ENCODE measurements around the gene GRHPR. TPM values are rescaled to one million over a fixed set of nuclear protein-coding genes. Genes with fewer than 3 reads are reported as not detected.

The GRHPR gene
- total RNA-seq, 1 donor from 2014 or later, result 116 TPM

DNA sequence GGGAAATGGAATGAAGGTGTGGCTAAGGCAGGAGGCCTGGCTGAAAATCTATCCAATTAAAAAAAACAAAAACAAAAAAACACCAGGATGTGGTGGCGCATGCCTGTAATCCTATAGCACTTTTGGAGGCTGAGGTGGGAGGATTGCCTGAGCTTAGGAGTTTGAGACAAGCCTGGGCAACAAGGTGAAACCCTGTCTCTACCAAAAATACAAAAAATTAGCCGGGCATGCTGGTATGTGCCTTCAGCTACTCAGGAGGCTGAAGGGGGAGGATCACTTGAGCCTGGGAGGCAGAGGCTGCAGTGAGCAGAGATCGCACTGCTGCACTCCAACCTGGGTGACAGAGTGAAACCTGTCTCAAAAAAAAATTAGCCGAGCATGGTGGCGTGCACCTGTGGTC lies 21.1 kb downstream of the GRHPR start:
- Mint-ChIP-seq H3K27ac (no peak overlapping the region), H3K4me3 (no peak overlapping the region), H3K4me1 (peaks cover 2% of the 10 kb centered on the region), H3K36me3 (peaks cover 25% of the 10 kb centered on the region), H3K27me3 (ENCODE audit: insufficient read depth, low read depth) (no peaks in the 10 kb centered on the region), H3K9me3 (no peaks in the 10 kb centered on the region)
- Histone ChIP-seq H3K4me2 (no peak overlapping the region), H2AFZ (replicated peaks) (no peak overlapping the region), H3K27me3 (no peaks in the 10 kb centered on the region), H3F3A (ENCODE audit: low read depth) (peaks cover 7% of the 10 kb centered on the region), H3K9ac (no peak overlapping the region), H3K4me1 (peaks cover 12% of the 10 kb centered on the region), H4K20me1 (ENCODE audit: low read depth) (peaks cover 67% of the 10 kb centered on the region), H3K4me3 (no peak overlapping the region), H3K79me2 (ENCODE audit: low read depth) (peaks cover 85% of the 10 kb centered on the region), H3K27ac (no peak overlapping the region), H3K9me3 (ENCODE audit: low read depth) (no peaks in the 10 kb centered on the region), H3K36me3 (no peaks in the 10 kb centered on the region)
- DNase-seq (ENCODE audit: low spot score), result no peak
- no peak for TF ChIP-seq EZH2 (IDR thresholded peaks at IDR 0.05)
- no peak for TF ChIP-seq EZH2phosphoT487 (IDR thresholded peaks at IDR 0.05)
- TF ChIP-seq, protein P1, sequence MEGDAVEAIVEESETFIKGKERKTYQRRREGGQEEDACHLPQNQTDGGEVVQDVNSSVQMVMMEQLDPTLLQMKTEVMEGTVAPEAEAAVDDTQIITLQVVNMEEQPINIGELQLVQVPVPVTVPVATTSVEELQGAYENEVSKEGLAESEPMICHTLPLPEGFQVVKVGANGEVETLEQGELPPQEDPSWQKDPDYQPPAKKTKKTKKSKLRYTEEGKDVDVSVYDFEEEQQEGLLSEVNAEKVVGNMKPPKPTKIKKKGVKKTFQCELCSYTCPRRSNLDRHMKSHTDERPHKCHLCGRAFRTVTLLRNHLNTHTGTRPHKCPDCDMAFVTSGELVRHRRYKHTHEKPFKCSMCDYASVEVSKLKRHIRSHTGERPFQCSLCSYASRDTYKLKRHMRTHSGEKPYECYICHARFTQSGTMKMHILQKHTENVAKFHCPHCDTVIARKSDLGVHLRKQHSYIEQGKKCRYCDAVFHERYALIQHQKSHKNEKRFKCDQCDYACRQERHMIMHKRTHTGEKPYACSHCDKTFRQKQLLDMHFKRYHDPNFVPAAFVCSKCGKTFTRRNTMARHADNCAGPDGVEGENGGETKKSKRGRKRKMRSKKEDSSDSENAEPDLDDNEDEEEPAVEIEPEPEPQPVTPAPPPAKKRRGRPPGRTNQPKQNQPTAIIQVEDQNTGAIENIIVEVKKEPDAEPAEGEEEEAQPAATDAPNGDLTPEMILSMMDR (IDR thresholded peaks at IDR 0.05), result no peak

DNA sequence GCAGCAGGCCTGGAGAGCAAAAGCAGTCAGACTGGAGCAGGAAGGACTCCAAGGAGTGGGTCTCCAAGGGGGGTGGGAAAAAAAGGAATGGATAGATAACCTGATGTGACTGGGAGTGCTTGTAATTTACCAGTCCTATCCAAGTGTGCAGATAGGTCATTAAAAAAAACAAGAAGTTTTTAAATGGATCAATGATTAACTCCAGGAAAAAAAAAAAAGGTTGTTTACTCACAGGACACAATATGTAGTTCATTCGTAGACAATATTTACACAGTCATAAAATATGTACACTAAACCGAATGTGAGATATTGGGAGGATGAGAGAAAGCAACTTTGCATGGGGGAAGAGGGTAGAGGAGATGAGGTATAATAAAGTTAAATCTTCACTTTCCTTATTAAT lies 22.4 kb downstream of the GRHPR start:
- peaks cover 22% of the 10 kb centered on the region for H3K36me3 Mint-ChIP-seq
- H3K9me3 ChIP-seq (ENCODE audit: low read depth), result no peaks in the 10 kb centered on the region
- DNase-seq (ENCODE audit: low spot score), result no peak
- no peak overlapping the region for H3K4me2 ChIP-seq
- H3K4me1 Mint-ChIP-seq, result peaks cover 5% of the 10 kb centered on the region
- H3K9ac ChIP-seq, result no peak overlapping the region
- no peaks in the 10 kb centered on the region for H3K36me3 ChIP-seq
- no peak overlapping the region for H3K4me3 ChIP-seq
- H4K20me1 ChIP-seq (ENCODE audit: low read depth), result peaks cover 56% of the 10 kb centered on the region
- peaks cover 13% of the 10 kb centered on the region for H3F3A ChIP-seq (ENCODE audit: low read depth)
- no peaks in the 10 kb centered on the region for H3K27me3 ChIP-seq
- TF ChIP-seq, protein P1 (IDR thresholded peaks at IDR 0.05), result no peak
- no peak for TF ChIP-seq EZH2phosphoT487 (IDR thresholded peaks at IDR 0.05)
- TF ChIP-seq EZH2 (IDR thresholded peaks at IDR 0.05), result no peak
- H3K79me2 ChIP-seq (ENCODE audit: low read depth), result peaks cover 85% of the 10 kb centered on the region
- no peak overlapping the region for H3K4me3 Mint-ChIP-seq
- H3K27ac Mint-ChIP-seq, result no peak overlapping the region
- peaks cover 20% of the 10 kb centered on the region for H3K4me1 ChIP-seq
- no peak overlapping the region for H2AFZ ChIP-seq (replicated peaks)
- H3K9me3 Mint-ChIP-seq, result no peaks in the 10 kb centered on the region
- H3K27ac ChIP-seq, result no peak overlapping the region
- H3K27me3 Mint-ChIP-seq (ENCODE audit: insufficient read depth, low read depth), result no peaks in the 10 kb centered on the region

DNA sequence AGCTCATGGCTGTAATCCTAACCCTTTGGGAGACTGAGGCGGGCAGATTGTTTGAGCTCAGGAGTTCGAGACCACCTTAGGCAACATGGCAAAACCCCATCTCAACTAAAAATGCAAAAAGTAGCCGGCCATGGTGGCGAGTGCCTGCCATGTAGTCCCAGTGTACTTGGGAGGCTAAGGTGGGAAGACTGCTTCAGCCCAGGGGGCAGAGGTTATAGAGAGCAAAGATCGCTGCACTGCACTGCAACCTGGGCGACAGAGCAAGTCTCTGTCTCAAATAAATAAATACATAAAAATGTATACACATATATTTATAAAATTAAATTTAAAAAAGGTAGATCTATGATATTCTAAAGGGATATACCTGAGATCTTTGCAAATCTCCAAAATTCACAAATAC lies 23.3 kb downstream of the GRHPR start:
- H3K79me2 ChIP-seq (ENCODE audit: low read depth), result peaks cover 83% of the 10 kb centered on the region
- Mint-ChIP-seq H3K27ac (no peak overlapping the region), H3K4me3 (no peak overlapping the region)

More for the DNA sequence above, 23.3 kb downstream of the GRHPR start:
- H3F3A ChIP-seq (ENCODE audit: low read depth), result peaks cover 21% of the 10 kb centered on the region
- no peaks in the 10 kb centered on the region for H3K9me3 Mint-ChIP-seq
- H3K36me3 ChIP-seq, result no peaks in the 10 kb centered on the region
- no peak overlapping the region for H2AFZ ChIP-seq (replicated peaks)
- H3K9ac ChIP-seq, result no peak overlapping the region
- H3K4me1 Mint-ChIP-seq, result peaks cover 10% of the 10 kb centered on the region
- TF ChIP-seq, protein P1 (IDR thresholded peaks at IDR 0.05), result no peak
- TF ChIP-seq EZH2 (IDR thresholded peaks at IDR 0.05) (no peak), EZH2phosphoT487 (IDR thresholded peaks at IDR 0.05) (no peak)
- H3K36me3 Mint-ChIP-seq, result peaks cover 27% of the 10 kb centered on the region
- no peak for DNase-seq (ENCODE audit: low spot score)
- H3K27me3 ChIP-seq, result no peaks in the 10 kb centered on the region
- H3K27me3 Mint-ChIP-seq (ENCODE audit: insufficient read depth, low read depth), result no peaks in the 10 kb centered on the region
- H3K4me3 ChIP-seq, result no peak overlapping the region
- peaks cover 46% of the 10 kb centered on the region for H4K20me1 ChIP-seq (ENCODE audit: low read depth)
- H3K9me3 ChIP-seq (ENCODE audit: low read depth), result no peaks in the 10 kb centered on the region
- no peak overlapping the region for H3K4me2 ChIP-seq
- peaks cover 30% of the 10 kb centered on the region for H3K4me1 ChIP-seq
- H3K27ac ChIP-seq, result no peak overlapping the region

Measured in neural progenitor cell (in vitro differentiated cells).